ENCODE measurements around the gene GPER1. TPM values are rescaled to one million over a fixed set of nuclear protein-coding genes. Genes with fewer than 3 reads are reported as not detected.
"Not testable (repeated sequence)": the region's sequence is repeated elsewhere in the genome, so short reads cannot be mapped to it uniquely, and the experiment has no call there.

The GPER1 gene
- 1 to 10 TPM; 4.6 to 6.9 TPM for total RNA-seq

- H3K4me1 ChIP-seq: peaks cover 0 to 28% of the 10 kb centered on the region in 2 donors
- peak within 1 kb of the TSS; percentile 66 to 78 for H3K27ac ChIP-seq
- H3K9me3 ChIP-seq: no peaks in the 10 kb centered on the region
- DNase-seq (ENCODE audit: low spot score): peak; percentile 72
- no peaks in the 10 kb centered on the region for H3K27me3 ChIP-seq
- TF ChIP-seq, protein P1, sequence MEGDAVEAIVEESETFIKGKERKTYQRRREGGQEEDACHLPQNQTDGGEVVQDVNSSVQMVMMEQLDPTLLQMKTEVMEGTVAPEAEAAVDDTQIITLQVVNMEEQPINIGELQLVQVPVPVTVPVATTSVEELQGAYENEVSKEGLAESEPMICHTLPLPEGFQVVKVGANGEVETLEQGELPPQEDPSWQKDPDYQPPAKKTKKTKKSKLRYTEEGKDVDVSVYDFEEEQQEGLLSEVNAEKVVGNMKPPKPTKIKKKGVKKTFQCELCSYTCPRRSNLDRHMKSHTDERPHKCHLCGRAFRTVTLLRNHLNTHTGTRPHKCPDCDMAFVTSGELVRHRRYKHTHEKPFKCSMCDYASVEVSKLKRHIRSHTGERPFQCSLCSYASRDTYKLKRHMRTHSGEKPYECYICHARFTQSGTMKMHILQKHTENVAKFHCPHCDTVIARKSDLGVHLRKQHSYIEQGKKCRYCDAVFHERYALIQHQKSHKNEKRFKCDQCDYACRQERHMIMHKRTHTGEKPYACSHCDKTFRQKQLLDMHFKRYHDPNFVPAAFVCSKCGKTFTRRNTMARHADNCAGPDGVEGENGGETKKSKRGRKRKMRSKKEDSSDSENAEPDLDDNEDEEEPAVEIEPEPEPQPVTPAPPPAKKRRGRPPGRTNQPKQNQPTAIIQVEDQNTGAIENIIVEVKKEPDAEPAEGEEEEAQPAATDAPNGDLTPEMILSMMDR (IDR thresholded peaks at IDR 0.05): no peak
- peaks cover 14% of the 10 kb centered on the region for H3K36me3 ChIP-seq
- H3K4me3 ChIP-seq: peak within 1 kb of the TSS; percentile 29 to 53
Measured at GRCh38 chr7:1087952-1088920, at the start of gene GPER1. TSS of gene GPER1 (plus strand) at chr7:1088113. CDS start at chr7:1091729, 3,616 bp downstream.

GRCh38 chr7:1040233-1040632, 47.7 kb upstream of the GPER1 start:
- not testable (repeated sequence) for H3K4me3 ChIP-seq; H3K36me3 ChIP-seq; H3K27me3 ChIP-seq; DNase-seq (ENCODE audit: low spot score); H3K27ac ChIP-seq; H3K9me3 ChIP-seq
- peaks cover 0 to 43% of the 10 kb centered on the region in 2 donors for H3K4me1 ChIP-seq

DNA sequence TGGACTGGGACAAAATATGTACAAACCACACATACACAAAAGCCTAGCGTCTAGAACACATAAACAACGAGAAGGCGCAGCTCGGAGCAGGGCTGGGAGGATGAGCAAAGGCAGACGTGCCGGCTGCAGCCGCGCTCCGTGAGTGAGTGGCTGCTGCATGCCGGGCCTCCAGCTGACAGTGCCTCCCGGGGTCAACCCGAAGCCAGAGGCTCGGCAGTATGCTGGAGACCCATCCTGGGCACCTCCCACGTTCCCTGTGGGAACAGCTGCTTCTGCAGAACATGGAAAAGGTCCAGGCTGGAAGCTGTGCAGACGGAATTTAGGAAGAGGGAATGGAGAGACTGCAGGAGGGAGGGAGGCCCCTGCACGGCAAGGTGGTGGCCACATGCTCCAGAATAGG, 47.1 kb upstream of the GPER1 start:
- Histone ChIP-seq H3K9me3 (no peaks in the 10 kb centered on the region), H3K4me1 (peaks cover 0 to 48% of the 10 kb centered on the region in 2 donors), H3K36me3 (no peaks in the 10 kb centered on the region), H3K27ac (no peak overlapping the region), H3K4me3 (no peak overlapping the region), H3K27me3 (no peaks in the 10 kb centered on the region)
- DNase-seq (ENCODE audit: low spot score): no peak
- TF ChIP-seq, protein P1 (IDR thresholded peaks at IDR 0.05): no peak

DNA sequence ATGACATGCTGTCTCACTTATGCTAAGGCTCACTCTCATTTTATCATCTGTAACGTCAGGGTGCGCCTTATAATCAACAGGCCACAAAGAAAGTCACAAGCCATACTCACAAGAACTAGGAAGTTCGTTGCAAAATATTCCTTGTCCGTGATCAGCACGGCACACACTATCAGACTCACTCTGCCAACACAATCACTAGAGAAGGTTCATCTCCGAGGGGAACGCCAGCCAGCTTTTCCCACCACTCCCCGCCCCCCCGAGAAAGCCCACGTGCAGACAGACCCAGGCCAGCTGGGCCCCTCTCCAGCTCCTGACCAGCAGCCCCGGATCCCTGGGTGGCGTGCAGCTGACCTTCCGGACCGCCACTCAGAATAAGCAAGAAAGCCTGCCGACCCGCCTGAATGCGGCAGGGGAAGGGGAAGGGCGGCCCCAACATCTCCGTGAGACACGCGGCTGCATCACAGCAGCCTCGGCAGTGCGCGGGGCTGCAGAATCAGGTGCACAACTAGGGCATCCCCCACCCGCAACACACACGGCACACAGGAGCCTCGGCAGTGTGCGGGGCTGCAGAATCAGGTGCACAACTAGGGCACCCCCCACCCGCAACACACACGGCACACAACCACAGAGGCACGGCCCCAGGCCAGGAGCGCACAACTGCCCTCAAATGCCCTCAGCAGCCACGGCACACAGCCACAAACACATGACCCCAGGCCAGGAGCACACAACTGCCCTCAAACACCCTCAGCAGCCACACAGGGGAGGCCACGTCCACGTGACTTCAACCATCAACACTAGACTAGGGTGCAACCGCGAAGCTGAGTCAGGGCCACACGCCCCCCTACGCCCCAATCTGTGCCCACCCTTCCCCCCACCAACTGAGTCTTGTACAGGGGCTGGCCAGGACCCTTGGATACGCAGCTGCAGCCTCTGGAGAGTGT, 46.1 kb upstream of the GPER1 start:
- Histone ChIP-seq H3K27me3 (no peaks in the 10 kb centered on the region), H3K36me3 (no peaks in the 10 kb centered on the region), H3K4me3 (no peak overlapping the region), H3K9me3 (no peaks in the 10 kb centered on the region), H3K27ac (peak overlapping the region; percentile 86 to 94), H3K4me1 (peaks cover 0 to 52% of the 10 kb centered on the region in 2 donors)
- TF ChIP-seq, protein P1 (IDR thresholded peaks at IDR 0.05): no peak
- no peak for DNase-seq (ENCODE audit: low spot score)

DNA sequence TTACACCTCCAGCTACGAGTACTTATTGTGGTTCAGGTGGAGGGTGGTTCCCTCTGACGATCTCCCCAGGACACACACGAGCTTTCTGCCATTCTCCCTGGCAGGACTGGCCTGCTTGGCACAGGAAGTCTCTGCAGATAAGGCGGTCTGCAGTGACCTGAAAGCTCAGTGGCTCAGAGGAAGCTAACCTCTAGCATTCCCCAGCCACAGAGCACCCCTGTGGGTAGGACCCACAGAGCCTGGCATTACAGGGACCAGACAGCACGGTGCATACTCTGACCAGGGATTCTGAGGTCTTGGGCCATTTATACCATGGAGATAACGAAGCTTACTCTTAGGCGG, 45.5 kb upstream of the GPER1 start:
- Histone ChIP-seq H3K36me3 (no peaks in the 10 kb centered on the region), H3K4me3 (no peak overlapping the region), H3K27me3 (no peaks in the 10 kb centered on the region), H3K4me1 (peaks cover 0 to 52% of the 10 kb centered on the region in 2 donors), H3K27ac (peak overlapping the region; percentile 86 to 94), H3K9me3 (no peaks in the 10 kb centered on the region)
- no peak for DNase-seq (ENCODE audit: low spot score)
- TF ChIP-seq, protein P1 (IDR thresholded peaks at IDR 0.05): no peak
